CD4-positive, alpha-beta T cell treated with Interleukin-4 for 4 hours (primary cell): Measurements from ENCODE around the gene CDK5.
"Not testable (repeated sequence)": the region's sequence is repeated elsewhere in the genome, so short reads cannot be mapped to it uniquely, and the experiment has no call there.

Experiments
- DNase-seq: peaks from one replicate; pipeline ENCODE4 v3.0.0-alpha.2; 2020

Gene CDK5

DNA sequence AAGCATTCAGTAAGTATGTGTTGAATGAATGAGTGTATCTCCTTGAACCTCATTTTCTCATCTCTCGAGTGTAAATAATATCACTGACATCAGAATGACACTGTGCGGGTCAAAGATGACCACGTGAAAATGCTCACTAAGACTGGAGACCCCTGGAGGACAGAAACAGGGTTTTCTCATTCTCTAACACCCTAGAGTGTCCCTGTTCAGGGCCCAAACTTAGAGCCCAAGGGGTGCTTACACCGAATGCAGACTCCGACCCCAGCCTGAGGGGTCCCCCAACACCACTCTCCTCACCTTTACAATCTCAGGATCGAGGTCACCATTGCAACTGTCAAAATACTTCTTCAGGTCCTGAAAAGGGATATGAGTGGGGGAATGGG lies 1.4 kb downstream of the CDK5 start:
- no peak for DNase-seq

DNA sequence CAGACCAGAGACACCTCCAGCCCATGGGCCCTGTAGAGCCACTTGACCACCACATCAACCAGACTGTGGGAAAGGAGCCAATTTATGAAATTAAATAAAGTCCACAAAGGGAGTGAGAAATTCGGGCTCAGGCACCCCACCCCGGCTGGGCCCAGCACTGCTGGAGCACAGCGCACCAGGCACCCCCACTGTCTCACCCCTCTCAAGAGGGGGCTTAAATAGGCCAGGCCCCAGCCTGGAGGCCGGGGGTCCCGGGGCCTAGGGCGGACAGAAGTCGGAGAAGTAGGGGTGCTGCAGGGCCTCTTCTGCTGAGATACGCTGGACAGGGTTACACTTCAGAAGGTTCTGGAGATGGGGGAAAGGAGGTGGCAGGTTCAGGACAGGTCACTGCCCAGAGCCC lies 3.9 kb downstream of the CDK5 start:
- DNase-seq = no peak

- no peak for DNase-seq
Observed at GRCh38 chr7:151053096-151053495, 4.6 kb downstream of the CDK5 start.

GRCh38 chr7:151051108-151051507 lies 6.6 kb downstream of the CDK5 start:
- DNase-seq = peak; percentile 10

DNA sequence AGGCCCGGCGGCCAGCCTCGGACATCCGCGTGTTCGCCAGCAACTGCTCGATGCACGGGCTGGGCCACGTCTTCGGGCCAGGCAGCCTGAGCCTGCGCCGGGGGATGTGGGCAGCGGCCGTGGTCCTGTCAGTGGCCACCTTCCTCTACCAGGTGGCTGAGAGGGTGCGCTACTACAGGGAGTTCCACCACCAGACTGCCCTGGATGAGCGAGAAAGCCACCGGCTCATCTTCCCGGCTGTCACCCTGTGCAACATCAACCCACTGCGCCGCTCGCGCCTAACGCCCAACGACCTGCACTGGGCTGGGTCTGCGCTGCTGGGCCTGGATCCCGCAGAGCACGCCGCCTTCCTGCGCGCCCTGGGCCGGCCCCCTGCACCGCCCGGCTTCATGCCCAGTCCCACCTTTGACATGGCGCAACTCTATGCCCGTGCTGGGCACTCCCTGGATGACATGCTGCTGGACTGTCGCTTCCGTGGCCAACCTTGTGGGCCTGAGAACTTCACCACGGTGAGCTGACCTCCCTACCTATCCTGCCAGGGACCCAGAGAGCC lies 8.7 kb downstream of the CDK5 start:
- DNase-seq = no peak

DNA sequence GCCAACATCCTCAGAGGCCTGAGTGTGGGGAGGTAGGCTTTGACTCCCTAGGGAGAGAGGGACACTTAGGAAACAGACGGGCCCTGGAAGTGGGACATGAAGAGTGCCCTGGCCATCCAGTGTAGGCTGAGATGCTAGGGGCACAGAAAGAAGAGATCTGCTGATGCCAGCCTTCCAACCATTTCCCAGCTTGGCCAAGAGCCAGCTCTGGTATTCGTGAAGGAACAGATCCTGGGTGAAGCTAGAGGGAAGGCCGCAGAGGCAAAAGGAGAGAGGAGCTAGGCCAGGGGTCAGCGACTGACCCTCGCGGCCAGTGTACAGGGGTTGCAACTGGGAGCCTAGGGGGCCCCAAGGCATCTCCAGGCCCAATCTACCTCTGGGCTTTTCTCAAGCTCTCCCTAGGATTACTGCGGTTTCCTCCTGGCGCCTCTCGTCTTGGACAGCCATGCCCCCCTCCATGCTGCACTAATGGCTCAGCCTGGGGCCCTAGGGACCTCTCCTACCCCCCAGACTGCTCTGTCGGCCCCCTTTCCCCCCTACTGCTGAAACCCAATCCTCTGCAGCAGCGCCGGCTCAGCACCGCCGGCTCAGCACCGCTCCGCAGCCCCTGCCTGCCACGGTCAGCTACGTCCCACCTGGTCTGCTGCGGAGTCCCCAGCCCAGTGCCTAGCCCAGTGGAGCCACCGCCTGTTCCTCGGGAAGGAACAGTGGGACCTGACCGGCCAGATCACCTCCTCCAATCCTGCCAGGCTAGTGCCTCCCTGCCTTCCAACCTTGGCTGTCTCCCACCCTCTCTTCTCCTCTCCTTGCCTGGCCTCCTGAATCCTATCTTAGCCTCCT lies 9.5 kb downstream of the CDK5 start, which contains the start of gene ASIC3:
Gene ASIC3 (plus strand): TSS at position 556 of the 840 bp plus-strand sequence. CDS start 355 bp downstream, outside the sequence.
- DNase-seq = no peak

- no peak for DNase-seq
Observed at GRCh38 chr7:151046603-151047573, 10.8 kb downstream of the CDK5 start.

- DNase-seq = no peak
Observed at GRCh38 chr7:151045967-151046366, 11.7 kb downstream of the CDK5 start.

DNA sequence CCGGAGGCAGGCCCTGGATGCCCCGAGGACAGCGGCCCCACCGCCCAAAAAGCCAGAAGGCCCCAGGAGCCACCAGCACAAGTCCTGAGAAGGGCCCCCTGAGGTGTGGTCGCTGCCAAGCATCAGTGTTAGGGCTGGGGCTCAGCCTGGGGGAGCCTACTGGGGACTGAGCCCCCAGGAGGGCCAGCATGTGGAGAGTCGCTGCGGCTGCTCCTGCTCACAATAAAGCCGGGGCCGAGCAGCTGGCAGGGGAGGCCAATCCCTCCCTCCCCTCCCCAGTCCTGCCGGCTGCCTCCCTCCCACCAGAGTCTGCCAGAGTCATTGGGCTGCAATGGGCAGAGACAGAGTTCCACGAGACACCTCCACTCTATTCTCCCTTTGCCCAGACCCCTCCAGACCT lies 12.4 kb downstream of the CDK5 start:
- no peak for DNase-seq

DNA sequence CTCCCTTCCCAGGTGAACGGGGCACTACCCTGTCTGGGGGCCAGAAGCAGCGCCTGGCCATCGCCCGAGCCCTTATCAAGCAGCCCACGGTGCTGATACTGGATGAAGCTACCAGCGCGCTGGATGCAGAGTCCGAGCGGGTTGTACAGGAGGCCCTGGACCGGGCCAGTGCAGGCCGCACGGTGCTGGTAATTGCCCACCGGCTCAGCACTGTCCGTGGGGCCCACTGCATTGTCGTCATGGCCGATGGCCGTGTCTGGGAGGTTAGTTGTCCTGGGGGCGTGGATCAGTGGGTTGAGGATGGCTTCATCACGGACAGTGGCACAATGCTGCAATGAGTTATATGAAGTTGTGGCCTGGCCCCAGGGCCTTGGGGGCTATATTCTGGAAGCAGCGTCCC lies 13.7 kb downstream of the CDK5 start:
- no peak for DNase-seq

DNA sequence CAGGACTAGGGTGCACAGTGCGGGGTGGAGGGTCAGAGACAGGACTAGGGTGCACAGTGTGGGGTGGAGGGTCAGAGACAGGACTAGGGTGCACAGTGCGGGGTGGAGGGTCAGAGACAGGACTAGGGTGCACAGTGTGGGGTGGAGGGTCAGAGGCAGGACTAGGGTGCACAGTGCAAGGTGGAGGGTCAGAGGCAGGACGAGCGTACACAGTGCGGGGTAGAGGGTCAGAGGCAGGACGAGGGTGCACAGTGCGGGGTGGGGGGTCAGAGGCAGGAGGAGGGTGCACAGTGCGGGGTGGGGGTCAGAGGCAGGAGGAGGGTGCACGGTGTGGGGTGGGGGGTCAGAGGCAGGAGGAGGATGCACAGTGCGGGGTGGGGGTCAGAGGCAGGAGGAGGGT lies 14.2 kb downstream of the CDK5 start:
- not testable (repeated sequence) for DNase-seq

- no peak for DNase-seq
Observed at GRCh38 chr7:151040616-151041375, 16.9 kb downstream of the CDK5 start.

DNA sequence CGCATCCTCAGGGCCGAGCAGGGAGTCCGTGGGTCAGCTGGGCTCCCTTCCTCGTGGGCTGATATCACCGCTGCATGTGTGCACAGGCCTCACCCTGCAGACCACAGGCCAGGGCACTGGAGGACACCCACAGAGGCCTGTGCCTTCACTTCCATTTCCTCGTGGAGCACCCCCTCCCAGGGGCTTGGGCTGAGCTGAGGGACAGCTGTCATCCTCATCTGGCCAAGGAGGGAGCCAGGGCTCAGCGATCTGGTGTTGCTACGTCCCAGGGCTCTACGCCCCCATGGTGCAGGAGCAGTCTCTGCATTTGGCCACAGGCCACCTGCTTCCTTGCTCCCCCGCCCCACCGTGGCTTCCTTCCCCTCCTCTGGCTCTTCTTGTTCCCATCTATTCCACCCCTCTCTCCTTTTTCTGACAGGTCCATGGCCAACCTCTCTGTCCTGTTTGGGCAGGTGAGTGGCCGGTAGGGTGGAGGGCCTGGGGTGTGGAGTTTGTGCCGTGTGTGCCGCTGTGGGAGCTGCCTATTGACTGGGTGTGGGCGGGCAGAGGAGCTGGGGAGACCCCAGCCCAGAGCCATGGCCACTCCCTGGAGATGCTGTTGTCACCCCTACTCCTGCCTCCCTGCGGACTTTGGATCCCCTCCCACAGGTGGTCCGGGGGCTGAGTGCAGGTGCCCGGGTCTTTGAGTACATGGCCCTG lies 17.7 kb downstream of the CDK5 start:
- no peak for DNase-seq

DNA sequence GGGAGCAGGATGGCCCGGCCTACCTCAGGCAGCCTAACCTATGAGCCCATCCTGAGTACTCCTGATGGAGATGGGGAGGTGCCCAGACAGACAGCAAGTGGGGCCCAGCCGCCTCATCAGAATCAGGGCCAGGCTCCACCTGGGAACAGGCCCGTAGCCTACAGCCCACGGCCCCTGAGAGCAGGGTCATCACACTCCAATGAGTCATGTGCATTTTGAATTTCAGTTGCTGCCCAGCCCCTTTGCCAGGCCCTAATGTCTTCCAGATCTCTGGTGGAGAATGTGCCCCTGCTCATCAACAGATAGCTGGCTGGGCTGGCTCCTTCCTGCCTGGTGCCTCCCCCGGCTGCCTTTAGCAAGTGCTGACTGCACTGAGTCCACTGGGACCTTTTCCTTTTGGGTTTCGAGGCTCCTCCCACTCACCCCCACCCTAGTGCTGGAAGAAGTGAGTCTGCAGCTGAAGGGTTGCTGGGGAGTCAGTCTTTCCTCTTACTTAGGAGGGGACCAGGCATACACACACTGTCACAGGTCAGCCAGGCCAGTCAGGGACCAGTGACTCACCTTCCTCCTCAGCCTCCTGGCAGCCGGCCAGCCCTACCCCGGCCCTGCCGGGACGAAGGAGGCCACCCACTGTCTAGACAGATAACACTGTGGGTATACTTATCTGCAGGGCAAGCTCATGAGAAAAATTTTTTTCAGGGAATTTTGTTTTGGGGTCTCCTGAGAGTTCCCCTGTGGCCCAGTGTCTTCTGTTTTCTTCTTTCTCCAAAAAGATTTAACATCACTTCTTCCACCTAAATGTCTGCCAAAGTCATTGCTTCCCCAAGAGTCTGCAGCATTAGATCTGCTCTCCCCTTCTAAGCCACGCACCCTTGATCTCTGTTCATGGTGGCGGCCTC lies 18.5 kb downstream of the CDK5 start:
- DNase-seq = peak; percentile 59

GRCh38 chr7:151035902-151036301 lies 21.8 kb downstream of the CDK5 start:
- DNase-seq = no peak

DNA sequence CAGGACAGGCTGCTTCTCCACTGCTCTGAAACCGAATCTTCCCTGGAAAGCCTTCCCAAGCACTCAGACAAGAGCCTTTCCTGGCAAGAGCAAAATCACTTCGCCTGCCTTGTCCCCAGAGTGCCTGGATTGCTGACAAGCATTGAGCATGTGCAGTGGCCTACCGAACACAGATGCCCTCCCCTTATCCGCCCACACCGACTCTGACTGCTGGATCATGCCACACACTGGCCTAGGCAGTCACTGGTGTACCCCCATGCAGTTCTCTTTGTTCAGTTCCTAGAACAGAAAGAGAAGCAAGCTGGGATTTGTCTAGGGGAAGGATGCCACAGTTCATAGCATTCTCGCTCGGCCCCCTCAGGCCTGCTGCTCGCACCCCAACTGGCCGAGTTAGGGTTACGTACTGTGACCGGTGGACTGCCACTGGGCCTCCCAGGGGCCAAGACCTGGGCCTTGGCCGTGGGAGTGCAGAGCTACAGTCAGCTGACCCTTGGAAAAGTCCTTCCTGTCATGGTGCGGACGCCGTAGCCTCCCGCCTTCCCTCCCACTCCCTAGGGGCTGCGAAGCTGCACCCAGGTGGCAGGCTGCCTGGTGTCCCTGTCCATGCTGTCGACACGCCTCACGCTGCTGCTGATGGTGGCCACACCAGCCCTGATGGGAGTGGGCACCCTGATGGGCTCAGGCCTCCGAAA lies 22.5 kb downstream of the CDK5 start:
- no peak for DNase-seq

GRCh38 chr7:151034312-151035025 lies 23.2 kb downstream of the CDK5 start:
- DNase-seq = no peak

GRCh38 chr7:151033864-151034249 lies 23.8 kb downstream of the CDK5 start:
- DNase-seq = no peak
